GM18519 (cell line): ENCODE data around the gene ZNF764.
A peak's percentile ranks its signal among the peaks of the same experiment; 100 is the strongest.
"Not testable (repeated sequence)": the region's sequence is repeated elsewhere in the genome, so short reads cannot be mapped to it uniquely, and the experiment has no call there.

Experiments used
- ATAC-seq: cut with Tn5 transposase; IDR thresholded peaks from one replicate; pipeline ENCODE4 v1.9.1; 2021; ENCODE audit warnings: mild to moderate bottlenecking, moderate library complexity; ENCODE audit not compliant: unreplicated experiment, low FRiP score

Gene ZNF764

DNA sequence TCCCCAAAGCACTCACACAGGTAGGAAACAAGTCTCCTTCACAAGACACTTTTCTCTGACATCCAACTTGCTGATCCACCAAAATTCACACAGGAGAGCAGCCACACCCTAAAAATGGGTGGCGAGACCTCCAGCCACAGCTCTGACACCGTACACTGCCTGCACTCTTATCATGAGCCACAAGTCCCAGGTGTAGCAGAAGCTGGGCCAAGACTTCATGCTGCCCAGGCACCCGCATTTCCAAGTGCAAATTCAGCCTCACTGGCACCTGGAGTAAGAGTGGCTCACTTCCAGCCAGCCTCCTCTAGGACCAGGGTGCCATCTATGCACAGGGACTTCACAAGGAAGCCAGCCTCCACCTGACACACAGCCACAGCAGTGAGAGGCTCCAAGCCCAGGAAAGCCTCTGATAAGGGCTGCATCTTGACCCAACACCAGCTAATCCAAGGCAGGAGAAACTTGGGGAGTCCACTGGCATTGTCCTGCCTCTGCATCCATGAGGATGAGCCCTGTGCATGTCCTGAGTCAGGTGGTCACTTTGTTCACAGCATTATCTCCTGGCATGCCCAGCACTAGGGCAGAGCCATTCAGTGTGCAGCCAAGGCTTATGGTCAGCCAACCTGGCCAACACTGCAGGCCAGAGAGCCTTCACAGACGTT, 29.2 kb downstream of the ZNF764 start:
- ATAC-seq = no peak

DNA sequence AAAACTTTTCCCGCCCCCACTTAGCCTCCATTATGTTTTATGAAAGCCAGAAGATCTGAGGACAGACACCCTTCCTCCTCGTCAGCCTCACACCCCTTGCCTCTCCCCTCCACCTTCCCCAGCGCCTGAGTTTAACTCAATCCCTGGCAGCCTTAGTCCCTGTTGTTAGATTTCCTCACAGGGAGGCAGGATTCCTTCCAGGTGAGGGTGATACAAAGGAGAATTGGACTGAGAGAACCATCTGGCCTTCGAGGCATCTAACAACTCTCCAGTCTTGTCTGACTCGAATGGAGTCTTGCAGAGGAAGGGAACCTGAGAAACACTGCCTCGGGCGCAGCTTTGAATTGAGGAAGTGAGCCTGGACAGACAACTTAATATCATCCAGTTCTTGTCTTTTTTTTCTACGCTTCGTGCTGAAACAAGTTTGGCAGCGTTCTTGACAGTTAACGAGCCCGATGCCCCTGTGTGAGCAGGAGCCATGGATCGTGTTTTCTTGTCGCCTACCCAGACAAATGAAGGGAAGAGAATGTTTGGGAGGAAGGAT, 30.5 kb downstream of the ZNF764 start:
- ATAC-seq = no peak

DNA sequence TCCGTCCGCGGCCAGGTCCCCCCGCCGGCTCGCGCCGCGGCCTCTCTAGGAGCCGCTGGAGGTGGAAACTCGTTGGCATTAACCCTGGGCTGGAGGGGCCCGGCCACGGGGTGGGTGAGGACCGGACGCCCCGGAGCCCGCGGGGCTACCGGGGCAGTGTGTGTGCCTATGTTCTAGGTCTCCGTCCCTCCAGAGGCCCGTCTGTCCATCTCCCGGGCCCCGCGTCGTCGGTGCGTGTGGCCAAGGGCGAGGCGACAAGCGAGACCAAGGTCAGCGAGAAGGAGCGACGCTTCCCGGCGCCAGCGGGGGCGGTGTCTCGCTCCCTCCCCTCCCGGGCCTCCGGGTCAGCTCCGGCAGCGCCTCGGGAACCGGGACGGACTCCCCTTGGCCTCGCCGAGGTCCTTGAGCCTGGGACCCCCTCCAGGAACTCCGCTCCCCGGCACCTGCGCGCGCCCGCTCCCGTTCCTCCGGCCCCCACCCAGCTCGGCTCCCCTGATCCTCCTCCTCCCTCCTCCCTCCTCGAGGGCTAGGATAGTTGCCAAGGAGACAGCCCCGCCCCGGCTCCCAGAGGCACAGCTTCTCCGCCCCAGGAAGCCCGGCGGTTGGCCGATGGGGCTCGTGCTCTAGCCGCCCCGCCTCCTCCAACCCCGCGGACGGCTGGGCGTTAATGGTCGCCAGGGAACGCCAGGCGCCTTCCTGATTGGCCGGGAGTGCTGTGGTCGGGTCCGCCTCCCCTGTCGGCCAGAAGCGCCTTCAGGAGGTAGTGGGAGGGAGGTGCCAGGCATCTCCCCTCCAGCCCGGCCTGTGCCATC, 31.1 kb downstream of the ZNF764 start:
- ATAC-seq = peak; percentile 61

DNA sequence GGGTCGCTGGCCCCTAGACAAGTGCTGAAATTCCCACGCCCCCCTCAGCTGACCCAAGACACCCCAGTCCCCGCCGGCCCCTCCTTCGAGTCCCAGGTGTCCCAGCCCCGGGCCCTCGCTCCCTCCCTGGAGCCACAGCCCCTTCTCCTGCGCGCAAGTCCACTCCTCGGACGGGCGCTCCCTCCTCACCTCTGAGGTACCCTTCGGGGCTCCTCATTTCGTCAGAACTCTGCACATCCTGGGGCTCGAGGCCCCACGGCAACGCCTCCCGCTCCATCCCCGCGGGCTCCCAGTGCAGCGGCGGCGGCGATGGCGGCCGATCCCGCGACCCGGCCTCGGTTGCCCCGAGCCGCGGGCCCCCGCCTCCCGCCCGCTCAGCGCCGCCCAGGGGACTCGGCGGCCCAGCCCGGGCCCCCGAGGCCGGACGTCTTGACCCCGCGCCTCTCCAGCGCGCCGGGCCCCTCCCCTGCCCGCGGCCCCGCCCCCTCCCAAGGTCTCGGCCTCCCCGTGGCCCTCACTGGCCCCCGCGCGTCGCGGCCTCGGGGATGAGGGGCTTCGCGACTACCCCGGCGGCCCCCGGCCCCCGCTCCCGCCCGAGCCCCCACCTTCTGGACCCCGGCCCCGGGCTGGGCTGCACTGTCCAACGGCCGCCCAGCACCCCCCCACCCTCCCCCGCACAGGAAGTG, 31.9 kb downstream of the ZNF764 start, which contains the start of gene ZNF768:
ZNF768 (minus strand) TSS at position 430 of the 686 bp plus-strand sequence; CDS start at position 277, 153 bp downstream.
- peak; percentile 16 for ATAC-seq

DNA sequence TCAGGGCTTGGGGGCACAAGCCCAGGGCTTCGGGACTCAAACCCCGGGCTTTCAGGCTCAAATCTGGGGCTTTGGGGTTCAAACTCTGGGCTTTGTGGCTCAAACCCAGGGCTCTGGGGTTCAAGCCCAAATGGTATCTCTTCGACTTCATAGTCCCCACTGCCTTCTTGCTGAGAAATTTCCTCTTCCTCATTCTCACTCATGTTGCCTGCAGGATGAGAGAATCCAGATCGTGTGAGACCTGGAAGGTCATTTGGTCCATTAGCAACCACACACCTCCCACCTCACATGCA, 32.4 kb downstream of the ZNF764 start:
- no peak for ATAC-seq

DNA sequence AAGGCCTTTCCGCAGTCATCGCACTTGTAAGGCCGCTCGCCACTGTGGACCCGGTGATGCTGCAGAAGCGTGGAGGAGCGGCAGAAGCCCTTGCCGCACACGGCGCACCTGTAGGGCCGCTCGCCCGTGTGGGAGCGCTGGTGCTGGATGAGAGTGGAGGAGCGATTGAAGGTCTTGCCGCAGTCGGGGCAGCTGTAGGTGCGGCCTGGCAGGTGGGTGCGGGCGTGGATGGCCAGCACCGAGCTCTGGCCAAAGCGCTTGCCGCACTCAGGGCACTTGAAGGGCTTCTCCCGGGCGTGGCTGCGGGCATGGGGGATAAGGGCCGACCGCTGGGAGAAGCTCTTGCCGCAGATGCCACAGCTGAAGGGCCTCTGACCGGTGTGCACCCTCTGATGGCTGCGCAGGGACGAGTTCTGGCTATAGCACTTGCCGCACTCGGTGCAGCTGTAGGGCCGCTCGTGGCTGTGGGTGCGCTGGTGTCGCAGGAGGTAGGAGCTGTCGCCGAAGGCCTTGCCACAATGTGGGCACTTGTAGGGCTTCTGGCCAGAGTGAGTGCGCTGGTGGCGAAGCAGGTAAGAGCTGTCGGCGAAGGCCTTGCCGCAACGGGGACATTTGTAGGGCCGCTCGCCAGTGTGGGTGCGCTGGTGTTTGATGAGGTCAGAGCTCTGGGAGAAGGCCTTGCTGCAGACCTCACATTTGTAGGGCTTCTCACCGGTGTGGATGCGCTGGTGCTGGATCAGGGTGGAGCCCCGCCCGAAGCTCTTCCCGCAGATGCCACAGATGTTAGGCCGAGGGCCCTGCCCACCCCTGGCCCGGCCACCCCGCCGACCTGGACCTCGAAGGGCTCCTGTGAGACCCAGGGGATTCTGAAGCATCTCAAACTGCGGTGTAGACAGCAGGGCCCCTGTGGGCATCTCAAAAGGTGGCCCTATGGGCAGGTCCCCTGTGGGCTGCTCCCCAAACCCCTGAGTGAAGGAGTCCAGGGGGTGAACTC, 33.3 kb downstream of the ZNF764 start:
- no peak for ATAC-seq

DNA sequence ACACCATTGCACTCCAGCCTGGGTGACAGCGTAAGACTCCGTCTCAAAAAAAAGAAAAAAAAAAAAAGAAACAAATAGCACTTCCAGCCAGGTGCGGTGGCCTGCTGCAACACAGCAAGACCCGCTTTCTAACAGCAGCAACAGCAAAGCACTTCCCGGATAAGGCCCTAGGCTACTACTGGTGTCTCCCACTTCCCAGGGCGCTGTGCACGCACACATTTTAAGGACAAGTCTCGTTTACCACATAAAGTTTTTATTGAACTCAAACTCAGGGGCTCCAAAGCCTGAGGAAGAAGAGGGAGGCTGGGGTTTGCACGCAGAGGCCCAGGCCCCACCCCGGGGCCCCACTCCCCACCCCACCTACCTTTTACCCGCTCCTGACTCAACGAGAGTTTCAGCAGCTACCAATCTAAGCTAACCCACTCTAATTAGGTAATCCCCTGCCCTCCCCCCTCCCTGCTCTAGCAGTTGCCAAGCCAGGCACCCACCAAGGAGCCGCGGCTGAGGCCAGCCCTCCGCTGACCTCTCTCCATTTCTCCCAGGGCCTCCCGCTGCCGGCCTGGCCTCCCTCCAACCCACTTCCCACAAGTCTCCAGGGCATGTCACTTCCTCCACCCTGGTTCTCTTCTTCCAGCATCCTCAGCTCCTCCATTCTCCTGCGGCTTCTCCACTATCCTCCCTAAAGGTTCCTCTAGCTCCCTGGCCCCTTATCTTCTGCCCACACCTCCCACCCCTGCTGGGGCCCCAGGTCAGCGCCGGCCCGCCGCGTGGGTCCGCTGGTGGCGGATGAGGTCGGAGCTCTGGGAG, 34.2 kb downstream of the ZNF764 start:
- ATAC-seq = no peak

DNA sequence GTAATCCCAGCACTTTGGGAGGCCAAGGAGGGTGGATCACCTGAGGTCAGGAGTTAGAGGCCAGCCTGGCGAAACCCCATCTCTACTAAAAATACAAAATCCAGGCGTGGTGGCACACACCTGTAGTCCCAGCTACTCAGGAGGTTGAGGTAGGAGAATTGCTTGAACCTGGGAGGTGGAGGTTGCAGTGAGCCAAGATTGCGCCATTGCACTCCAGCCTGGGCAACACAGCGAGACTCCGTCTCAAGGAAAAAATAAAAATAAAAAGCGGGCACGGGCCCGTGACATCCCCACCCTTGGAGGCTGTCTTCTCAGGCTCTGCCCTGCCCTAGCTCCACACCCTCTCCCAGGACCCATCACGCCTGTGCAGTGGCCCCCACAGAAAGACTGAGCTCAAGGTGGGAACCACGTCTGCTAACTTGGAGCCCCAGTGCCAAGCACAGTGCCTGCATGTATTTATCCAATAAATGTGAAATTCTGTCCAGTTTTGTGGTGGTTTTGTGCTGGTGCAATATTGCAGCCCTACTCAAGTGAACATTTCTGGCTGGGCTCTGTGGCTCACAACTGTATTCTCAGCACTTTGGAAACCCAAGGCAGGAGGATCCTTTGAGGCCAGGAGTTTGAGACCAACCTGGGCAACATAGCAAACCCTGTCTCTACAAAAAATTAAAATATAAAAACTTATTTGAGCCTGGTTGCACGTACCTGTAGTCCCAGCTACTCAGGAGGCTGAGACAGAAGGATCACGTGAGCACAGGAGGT, 35.3 kb downstream of the ZNF764 start:
- ATAC-seq = not testable (repeated sequence)

DNA sequence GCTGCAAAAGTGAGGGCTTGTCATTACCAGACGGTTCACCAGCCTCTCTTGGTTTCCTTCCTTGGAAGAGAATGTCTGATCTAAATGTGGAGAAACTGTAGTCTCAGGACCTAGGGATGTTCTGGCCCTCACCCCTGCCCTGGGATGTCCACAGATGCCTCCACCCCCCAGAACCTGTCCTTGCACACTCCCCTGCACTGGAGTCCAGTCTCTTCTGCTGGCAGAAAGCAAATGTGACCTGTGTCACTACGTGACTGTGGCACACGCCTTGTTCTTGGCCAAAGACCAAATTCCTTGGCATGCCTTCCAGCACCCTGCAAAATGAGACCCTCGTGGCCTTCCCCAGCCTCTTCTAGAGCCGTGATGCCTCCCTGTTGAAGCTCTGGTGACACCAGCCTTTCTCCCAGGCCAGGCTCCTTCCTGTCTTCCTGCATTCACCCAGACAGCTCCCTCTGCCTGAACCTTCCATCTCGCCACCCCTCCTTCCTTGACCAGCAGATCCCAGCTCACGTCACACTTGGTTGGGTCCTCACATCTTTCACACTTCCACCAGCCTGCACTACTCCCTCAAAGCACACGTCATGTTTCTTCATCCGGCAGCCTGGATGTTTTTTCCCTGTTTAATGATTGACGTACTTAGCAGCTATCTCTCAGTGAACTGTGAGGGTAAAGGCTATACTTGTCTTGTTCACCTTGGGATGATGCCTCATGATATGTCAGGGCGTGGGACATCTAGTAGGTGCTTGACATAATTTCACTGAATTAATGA, 36.1 kb downstream of the ZNF764 start:
- ATAC-seq = no peak

DNA sequence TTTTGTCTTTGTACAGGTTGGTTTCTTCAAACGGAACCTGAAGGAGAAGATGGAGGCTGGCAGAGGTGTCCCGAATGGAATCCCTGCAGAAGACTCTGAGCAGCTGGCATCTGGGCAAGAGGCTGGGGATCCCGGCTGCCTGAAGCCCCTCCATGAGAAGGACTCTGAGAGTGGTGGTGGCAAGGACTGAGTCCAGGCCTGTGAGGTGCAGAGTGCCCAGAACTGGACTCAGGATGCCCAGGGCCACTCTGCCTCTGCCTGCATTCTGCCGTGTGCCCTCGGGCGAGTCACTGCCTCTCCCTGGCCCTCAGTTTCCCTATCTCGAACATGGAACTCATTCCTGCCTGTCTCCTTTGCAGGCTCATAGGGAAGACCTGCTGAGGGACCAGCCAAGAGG, 36.7 kb downstream of the ZNF764 start:
- no peak for ATAC-seq

DNA sequence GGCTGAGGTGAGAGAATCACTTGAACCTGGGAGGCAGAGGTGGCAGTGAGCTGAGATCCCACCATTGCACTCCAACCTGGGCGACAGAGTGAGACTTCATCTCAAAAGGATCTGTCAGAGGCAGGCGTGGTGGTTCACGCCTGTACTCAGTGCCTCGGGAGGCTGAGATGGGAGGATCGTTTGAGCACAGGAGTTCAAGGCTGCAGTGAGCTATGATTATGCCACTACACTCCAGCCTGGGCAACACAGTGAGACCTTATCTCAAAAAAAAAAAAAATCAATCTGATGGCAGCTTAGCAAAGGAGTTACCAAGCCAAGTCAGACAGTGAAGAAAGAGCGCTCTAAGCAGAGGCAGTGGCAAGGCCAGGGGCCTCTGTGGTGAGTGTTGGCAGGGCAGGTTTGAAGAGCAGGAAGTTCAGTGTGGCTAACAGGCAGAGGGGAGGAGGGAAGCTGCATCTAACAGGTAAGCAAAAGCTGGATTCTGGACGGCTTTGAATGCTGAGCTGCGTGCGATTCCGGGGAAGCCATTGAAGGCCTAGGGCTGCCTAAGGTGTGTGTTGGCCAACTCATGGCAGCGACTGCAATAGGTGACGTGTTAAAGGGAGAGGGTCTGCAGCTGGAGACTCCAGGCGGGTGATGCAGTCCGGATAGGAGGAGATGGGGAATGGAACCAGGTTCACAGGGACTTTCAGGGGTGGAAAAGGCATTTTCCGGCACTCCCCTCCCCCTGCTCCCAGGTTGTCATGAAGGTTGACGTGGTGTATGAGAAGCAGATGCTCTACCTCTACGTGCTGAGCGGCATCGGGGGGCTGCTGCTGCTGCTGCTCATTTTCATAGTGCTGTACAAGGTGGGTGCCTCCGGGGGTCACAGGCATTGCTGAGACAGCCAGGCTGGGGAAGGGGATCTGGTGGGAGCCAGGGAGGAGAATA, 38.8 kb downstream of the ZNF764 start:
- ATAC-seq = no peak

DNA sequence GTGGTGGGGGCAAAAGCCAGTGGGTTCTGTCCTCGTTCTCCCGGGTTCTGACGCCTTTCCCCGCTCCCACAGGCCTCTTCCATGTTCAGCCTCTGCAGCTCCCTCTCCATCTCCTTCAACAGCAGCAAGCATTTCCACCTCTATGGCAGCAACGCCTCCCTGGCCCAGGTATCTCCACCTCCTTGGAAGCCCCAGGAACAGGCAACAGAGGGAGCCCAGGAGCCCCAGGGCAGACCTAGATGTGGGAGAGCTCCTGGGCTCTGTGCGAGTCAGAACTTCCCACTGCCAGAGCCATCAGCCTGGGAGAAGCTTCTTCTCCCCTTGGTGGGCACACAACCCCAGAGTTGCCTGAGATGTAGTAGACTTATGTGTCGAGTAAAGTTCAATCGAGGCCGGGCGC, 39.6 kb downstream of the ZNF764 start:
- ATAC-seq = no peak

DNA sequence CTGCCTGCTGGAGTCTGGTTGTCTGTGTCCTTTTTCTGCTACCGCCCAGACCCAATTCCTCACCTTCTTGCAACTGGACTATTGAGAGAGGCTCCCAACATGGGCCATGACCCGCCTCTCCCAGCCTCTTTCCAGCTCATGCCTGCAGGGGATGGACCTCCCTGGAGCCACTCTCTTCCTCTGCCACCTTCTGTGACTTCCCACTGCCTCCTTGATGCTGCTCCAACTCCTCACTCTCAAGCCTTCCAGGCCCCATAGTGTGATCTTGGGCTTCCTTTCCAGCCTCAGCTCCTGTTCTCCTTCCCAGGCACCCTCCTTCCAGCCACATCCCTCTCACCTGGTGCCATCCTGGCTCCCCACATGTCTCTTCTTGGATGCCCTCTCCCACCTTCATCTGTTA, 42.9 kb downstream of the ZNF764 start:
- ATAC-seq = no peak

DNA sequence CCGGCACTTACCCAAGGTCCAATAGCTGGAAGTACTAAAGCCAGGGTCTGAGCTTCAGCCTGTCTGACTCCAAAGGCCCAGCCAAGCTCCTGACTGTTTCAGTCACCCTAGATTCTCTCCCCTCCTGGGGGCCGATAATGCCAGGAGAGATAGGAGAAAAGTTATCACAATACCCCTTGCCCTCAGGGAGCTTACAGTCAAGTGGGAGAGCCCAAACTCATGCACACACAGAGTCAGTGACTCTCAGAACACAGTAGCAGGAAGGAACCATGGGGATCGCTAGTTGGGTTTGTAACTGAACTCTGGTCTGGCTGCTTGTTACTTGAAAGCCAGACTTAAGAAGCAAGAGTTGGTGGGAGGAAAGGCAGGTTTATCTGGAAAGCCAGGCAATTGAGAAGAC, 46.7 kb downstream of the ZNF764 start:
- ATAC-seq = no peak

DNA sequence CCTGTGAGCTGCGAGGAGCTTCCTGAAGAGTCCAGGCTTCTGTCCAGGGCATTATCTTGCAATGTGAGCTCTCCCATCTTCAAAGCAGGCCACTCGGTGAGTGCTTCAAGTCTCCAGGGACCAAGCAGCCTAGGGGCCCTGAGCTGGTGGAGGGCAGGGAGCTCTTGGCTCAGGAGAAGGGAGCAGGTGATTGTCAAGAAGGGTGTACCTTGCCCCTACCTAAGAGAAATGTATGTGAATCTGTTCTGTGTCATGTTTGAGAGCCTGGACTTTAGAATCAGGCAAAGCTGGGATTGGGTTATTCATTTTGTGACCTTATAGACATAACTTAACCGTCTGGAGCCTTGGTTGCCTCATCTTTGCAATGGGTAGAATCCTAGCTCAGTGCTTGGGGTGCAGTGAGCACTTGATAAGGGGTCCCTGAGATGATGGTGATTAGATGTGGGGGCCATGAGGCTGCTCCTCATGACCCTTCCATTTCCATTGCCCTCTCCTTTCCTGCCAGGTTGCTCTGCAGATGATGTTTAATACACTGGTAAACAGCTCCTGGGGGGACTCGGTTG, 47.7 kb downstream of the ZNF764 start:
- no peak for ATAC-seq

DNA sequence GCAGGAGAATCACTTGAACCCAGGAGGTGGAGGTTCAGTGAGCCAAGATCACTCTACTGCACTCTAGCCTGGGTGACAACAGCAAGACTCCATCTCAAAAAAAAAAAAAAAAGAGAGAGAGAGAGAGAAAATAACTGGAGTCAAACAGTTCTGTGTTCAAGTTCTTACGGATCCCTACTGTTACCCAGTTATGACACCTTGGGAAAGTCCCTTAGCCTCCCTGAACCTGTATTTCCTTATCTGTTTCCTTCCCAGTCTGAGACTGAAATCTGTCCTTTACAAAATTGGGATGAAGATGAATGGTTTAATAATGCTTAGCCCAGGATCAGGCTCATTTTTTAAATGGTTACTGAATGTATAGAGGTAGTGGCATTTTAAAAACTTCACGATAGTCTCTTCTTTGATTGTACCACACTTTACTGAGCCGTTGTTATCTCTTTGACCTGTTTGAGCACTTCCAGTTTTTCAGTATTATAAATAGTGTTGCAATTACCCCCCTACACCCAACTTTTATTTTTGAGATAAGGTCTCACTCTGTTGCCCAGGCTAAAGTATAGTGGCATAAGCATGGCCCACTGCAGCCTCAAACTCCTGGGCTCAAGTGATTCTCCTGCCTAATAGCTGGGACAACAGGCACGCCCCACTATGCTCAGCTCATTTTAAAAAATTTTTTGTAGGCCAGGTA, 49.0 kb downstream of the ZNF764 start:
- ATAC-seq = no peak
